HG02763 (cell line): ENCODE results near the gene CEL.

Source experiments
- ATAC-seq: cut with Tn5 transposase; IDR thresholded peaks from one replicate; pipeline ENCODE4 v1.9.1; 2021; ENCODE audit warnings: mild to moderate bottlenecking, moderate library complexity; ENCODE audit not compliant: unreplicated experiment

Gene CEL

DNA sequence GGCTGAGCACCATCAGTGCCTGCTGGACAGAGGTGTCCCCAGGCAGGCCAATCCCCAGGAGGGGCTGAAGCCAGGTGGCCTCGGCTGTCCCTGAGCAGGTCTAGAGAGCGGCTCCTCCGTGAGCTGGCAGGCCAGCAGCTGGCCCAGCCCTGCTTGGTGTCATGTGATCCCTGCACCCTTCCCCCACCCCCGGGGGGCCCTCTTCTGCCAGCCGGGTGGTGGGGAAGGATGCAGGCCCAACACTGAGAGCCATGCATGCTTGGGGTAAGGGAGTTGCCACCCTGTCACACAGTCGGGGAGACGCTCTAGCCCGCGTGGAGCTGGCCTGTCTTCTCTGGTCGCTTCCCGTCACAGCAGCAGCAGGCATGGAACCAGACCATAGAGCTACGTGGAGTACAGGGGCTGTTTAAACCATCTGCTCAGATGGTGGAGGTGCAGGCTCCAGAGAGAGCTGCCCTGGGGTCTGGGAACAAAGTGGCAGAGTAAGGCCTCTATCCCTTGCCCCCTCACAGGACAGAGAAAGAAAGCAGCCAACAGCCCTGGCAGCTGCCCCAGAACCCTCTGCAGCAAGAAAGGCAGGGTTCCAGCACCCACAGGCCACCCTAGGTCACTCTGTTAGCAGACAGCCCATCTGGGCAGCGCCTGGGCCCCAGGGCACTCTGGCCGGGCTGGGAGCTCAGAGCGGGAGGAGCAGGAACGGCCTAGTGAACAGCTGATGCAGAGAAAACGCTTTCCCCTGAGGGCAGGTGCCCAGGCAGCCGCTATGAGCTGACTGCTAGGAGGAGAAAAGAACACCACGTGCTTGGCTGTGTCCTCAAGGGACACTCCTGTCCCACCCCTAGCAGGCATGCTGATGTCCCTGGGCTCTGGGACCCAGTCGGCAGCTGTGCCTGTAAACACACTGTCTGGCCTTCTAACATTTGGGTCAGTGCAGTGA is 52.4 kb downstream of the CEL start:
- ATAC-seq: no peak

DNA sequence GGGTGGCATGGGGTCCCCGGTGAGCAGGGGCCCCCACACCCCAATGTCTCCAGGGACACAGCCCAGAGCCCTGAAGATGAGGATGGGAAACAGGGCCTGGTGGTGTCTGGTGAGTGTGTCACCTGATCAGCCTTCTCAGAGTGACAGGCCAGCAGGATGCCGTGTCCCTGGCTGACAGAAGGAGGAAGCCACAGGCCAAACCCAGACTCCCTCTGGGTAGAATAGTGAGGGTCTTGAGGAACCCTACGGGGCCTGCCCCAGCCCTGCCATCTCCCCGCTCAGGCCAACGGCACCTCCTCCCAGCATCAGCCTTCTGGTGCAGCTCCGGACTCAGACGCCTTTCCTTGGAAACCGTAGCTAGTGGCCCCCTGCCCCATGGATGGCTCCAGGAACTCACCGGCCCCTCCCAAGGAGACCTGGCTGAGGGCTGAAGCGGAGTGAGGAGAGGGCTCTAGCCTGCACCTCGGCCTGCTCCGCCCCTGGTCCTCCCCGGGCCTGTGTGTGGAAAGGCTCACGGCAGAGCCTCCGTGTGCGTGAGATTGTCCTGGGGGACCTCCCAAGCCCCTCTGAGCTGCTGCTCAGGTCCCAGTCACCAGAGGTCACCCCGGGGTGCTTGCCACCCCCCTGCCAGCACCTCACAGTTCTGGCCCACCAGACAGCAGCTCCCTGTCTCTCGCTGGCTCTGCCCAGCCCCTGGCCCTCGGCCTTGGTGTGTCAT is 53.3 kb downstream of the CEL start:
- ATAC-seq: no peak

DNA sequence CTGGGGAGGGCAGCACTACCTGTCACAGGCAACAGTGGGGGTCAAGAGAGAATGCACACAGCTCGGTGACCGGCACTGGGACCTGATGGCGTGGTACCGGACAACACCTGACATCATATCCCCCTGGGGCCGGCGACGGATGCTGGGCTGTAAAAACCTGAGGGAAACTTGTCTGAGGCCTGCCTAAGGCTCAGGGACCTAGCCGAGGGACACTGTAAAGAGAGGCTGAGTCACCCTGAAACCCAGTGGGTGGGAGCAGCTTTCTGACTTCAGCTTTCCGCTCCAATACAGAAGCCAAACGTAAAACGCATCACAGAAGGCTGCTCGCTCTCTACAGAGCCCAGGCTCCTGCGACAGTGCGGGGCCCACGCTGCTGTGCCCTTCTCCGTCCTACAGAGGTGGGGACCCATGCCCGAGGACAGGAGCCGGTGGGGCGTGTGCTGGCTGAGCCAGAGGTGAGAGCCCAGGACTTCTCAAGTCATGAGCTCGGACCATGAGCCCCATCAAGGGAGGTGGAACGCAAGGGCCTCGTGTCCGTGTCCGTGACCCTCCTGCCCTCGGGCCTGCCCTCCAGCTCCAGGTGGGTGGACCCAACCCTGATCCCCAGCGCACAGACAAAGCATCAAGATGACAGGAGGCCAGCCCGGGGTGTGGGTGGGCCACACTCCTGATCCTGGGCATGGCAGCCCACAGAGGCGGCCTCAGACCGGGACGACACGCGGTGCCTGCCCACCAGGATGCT is 54.0 kb downstream of the CEL start:
- ATAC-seq: peak; percentile 65

DNA sequence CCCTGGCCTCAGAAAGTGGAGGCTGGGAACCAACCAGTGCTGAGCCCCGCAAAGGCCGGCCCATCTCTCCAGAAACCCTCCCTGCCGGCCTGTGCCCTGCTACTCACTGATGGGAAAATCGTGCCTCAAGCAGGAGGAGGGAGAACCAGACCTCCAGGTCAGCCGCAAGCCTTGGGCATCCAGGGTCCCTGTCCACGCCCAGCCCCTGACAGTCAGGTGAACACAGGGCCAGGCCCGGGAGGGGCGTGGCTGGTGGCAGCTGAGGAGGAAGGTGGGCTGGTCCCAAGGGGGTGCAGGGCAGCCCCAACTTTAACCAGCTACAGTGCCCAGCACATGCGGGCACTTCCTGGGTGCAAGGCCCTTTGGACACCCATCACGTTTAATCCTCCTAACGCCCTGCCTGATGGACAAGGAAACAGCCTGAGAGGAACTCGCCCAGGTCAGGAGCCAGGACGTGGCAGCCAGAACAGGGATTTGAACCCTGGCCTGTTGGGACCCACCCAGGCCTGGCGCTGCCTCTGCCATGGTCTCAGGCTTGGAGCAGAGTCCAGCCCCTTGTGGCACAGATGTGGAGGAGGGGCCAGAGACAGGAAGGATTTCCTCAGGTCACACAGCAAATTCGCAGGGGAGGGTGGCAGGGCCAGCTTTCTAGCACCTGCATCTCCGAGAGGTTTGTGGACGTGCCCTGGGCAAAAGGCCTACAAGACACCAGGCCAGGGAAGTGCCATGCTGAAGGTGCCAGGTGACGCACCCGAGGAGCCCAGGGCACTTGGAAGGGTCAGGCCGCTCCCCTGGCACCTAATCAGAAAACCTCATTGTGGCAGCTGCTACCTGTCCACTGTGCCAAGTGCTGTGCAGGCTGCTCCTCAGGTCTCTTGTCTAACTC is 54.8 kb downstream of the CEL start:
- no peak for ATAC-seq

DNA sequence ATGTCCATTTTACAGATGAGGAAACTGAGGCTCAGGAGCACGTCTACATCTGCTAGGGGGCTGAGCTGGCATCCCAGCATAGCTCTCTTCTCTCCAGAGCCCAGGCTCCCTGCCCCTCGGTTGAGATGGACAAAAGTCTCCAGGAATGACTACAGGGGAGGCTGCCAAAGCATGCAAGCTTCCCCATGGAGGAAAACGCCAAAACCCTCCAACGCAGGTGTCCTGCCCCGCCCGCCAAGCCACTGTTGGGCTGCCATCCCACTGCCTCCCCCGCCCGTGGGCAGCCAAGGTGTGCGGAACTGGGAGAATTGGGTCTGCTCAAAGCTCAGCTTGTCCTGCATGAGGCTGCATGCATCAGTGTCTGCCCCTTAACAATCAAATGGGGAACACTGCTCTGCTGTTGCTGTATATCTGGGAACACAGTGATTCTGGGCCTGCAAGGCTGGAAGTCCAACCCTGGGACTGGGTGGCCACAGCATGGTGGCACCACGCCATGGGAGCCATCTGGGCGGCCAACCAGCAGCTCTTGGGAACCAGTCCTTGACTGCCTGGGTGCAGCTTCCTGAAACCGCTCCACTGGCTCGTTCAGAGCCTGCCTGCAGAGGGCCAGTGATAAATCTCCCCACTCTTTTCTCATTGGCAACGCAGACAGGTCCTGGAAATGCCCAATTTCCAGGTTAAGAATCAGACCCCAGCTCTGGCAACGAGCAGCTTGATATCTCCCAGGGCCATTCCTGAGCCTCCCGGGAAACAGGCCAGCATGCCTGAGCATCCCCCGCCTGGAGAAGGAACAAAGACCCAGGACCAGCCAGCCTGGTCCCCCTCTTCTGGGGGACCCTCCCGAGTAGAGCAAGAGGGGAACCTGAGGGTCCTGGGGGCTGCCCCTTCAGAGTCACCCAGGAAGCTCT is 55.7 kb downstream of the CEL start:
- no peak for ATAC-seq

DNA sequence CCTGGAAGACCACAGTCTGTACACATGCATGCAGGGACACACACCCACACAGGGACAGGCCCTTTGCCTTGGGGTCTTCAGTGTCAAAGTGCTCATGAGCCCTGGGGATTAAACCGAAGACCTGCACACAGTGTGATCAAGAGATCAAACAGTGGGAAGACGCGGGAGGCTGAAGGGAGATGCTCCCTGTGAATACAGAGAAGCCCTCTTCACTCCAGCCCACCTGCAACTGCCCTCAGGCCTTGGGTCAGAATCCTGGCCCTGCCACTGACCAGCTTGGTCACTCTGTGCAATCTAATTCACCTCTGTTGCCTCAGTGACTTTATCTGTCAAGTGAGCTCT is 56.4 kb downstream of the CEL start:
- ATAC-seq: no peak

DNA sequence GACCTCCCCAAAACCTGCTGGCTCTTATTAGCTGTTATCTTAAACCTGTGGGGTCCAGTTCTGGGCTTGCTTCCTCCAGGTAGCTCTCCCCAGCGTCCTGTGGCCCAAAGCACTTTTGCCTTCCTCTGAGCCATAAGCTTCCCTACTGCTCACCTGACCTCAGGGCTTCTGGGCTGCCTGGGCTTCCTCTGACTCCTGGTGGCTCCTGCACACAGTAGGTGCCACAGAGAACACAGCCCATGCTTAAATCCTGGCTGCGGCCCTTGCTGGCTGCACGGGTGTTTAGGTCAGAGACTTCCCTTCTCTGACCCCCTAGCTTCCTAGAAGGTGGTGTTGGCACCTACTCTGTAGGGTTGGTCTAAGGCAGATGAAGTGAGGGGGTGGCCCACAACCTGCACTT is 56.8 kb downstream of the CEL start:
- ATAC-seq: no peak

DNA sequence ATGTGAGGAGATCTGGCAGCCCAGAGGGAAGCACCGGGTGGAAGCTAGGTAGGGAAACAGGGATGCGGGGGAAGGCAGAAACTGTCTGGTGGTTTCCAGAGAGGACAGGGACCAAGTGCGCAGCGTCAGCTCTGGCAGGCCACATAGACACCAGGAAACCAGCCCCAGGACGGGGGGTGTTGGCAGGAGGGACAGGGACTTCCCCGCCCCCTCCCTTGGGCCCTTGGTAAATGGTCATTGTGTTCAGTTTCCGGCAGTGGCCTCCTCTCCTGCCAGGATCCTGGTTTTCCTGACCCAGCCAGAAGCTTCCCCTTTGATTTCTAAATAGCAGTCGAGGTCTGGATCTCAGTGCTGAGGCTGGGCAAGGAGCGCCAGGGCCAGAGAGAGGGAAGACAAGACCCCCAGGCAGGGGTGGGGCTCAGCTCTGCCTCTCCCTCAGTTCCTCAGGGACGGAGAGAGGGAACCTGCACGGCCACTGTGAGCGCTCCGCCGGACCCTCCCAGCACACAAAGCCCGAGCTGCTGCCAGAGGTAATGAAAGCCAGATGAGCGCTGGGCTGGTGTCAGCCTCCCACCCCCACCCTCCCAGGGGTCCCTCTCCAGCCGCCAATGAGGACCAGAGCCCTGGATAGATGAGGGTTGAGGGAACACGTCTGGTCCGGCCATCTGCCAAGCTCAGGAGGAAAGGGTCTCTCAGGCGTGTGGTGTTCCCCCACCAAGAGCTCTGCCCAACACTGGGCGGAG is 57.5 kb downstream of the CEL start:
- ATAC-seq: no peak

DNA sequence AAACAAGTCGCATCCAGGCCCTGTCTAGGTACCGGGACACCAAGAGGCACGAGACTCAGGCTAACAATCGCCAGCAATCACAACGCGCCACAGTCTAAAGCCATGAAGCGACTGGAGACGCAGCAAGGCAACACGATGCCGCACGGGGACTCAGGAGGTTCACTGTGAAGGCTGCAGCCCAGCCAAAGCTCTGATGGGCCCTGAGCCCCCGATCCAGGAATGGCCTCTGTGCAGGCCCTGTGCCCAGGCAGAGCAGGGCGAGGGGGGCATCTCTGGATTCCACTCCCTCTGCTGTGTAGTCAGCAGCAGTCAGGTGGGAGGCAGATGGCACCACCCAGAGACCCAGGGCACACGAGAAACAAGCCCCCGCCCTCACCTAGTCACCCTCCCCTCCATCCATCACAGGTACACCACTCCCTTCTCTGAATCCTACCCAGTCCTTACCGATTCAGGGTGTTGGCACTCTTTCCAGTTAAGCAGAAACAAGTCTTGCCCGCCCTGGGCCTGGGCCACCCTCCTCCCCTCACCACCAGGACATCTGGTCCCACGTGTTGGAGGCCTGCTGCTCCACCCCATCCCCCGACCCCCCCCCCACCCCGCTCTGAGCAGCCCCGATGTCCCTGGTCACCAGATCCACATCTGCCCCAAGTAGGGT is 58.2 kb downstream of the CEL start:
- ATAC-seq: no peak

DNA sequence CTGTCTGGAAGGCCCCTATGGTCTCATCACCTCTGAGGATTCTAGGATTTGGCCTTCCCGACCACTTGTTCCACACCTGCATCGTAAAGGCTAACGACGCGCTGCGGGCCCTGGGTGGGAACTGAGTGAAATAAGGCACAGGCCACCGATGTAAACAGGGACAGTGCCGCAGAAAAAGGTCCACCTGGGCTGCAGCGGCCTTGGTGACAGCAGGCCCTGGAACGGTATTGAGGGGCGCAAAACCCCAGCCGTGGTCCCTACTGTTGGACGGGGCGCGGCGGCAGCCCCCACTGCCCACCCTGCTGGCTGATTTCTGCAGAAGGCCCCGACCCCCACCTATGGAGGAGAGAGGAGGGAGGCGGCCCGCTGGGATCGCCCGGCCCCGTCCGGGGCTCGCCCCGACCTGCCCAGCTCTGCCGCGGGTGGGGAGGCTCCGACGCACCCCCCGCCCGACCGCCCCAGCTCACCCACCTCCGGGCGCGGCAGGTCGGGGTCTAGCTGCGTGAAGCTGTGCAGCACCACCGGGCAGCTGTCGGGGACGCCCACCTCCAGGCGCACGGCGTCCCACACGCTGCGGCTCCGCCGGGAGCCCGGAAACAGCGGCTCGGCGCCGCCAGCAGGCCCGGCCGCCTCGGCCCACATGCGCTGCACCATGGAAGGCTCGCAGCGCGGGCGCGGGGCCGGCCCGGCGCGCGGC is 58.9 kb downstream of the CEL start:
- no peak for ATAC-seq
